GM12878 (cell line): ENCODE data around the gene SLCO2B1. TPM values are rescaled to one million over a fixed set of nuclear protein-coding genes. Genes with fewer than 3 reads are reported as not detected.

Source experiments
- ATAC-seq: fragments of 200-7000 bp; cut with Tn5 transposase; 3 replicates; pipeline ENCODE4 v1.9.1; 2020; ENCODE audit warnings: mild to moderate bottlenecking, moderate library complexity
- BruUV-seq: library from RNA; stranded (reverse); fragments of 400-500 nt; replicated peaks from 2 replicates; lab custom pipeline; 2021; lab: Mats Ljungman, UMichigan
- CTCF ChIA-PET: fragments of 300-600 bp; sonication (Branson Sonifier 250); formaldehyde crosslinking; extraction: SDS; loops from one replicate; lab custom pipeline; 2021; ENCODE audit warnings: inconsistent platforms; lab: Yijun Ruan, JAX
- POLR2A ChIA-PET: fragments of 350-600 bp; formaldehyde crosslinking; extraction: SDS; loops from one replicate; lab custom pipeline; 2021; ENCODE audit warnings: inconsistent platforms; lab: Charles Lee
- RAD21 ChIA-PET: fragments of 300-600 bp; sonication (Branson Sonifier 250); formaldehyde crosslinking; loops from one replicate; lab custom pipeline; 2023; ENCODE audit warnings: antibody characterized with exemption; ENCODE audit not compliant: unreplicated experiment; lab: Charles Lee
- SMC1A ChIA-PET: fragments of 300-600 bp; sonication (Branson Sonifier 250); formaldehyde crosslinking; loops from one replicate; lab custom pipeline; 2023; ENCODE audit not compliant: unreplicated experiment, uncharacterized antibody; lab: Charles Lee
- DNase-seq: peaks from one replicate; pipeline ENCODE4 v3.0.0-alpha.2; 2011; ENCODE audit warnings: low read depth, low spot score
- FAIRE-seq: peaks from 3 replicates; lab custom pipeline; 2011; peaks lifted over from hg19 to GRCh38; lab: Jason Lieb, UNC
- H2AFZ ChIP-seq: 2 replicates; pipeline ENCODE4 v1.6.0; 2011; ENCODE audit warnings: low read depth, low read length, control low read depth; ENCODE audit not compliant: control insufficient read depth
- H3K27ac ChIP-seq: 2 replicates; pipeline ENCODE4 v1.5.1; 2011; ENCODE audit warnings: control low read depth; ENCODE audit not compliant: control insufficient read depth, insufficient read depth
- H3K27me3 ChIP-seq, 2 experiments: replicated peaks in 1 of 2; 2 replicates each; pipeline versions ENCODE4 v1.6.0 to v1.6.1; 2011; ENCODE audit warnings: low read length in 1 of 2; ENCODE audit not compliant: control insufficient read depth in 2 of 2, insufficient read depth in 2 of 2
- H3K36me3 ChIP-seq, 2 experiments: 2 replicates each; pipeline ENCODE4 v1.5.1; 2011; ENCODE audit warnings: low read length in 1 of 2; ENCODE audit not compliant: control insufficient read depth in 2 of 2, insufficient read depth in 2 of 2
- H3K4me1 ChIP-seq: 2 replicates; pipeline ENCODE4 v1.6.1; 2011; ENCODE audit warnings: mild to moderate bottlenecking, low read length, moderate library complexity, mixed read lengths; ENCODE audit not compliant: control insufficient read depth, insufficient read depth
- H3K4me2 ChIP-seq: 2 replicates; pipeline ENCODE4 v1.6.0; 2011; ENCODE audit warnings: control low read depth; ENCODE audit not compliant: control insufficient read depth, insufficient read depth
- H3K4me3 ChIP-seq: fragments of 200-600 bp; sonication (generic); 2 replicates; pipeline ENCODE4 v1.5.1; 2016
- H3K79me2 ChIP-seq: 2 replicates; pipeline ENCODE4 v1.6.0; 2011; ENCODE audit warnings: low read length; ENCODE audit not compliant: control insufficient read depth, insufficient read depth
- H3K9ac ChIP-seq: 2 replicates; pipeline ENCODE4 v1.8.0; 2011; ENCODE audit warnings: low read length, control low read depth, mixed read lengths; ENCODE audit not compliant: control insufficient read depth, insufficient read depth
- H3K9me3 ChIP-seq: replicated peaks from 3 replicates; pipeline ENCODE4 v1.5.1; 2011; ENCODE audit warnings: mild to moderate bottlenecking, low read length; ENCODE audit not compliant: control insufficient read depth, insufficient read depth
- H4K20me1 ChIP-seq: 2 replicates; pipeline ENCODE4 v1.6.0; 2011; ENCODE audit not compliant: control insufficient read depth, insufficient read depth
- ATF3 ChIP-seq: IDR thresholded peaks from 2 replicates; pipeline ENCODE4 v1.6.1; 2011; ENCODE audit warnings: low read depth, mild to moderate bottlenecking, low read length, moderate library complexity, borderline replicate concordance; ENCODE audit errors: extremely low read depth
- BCL11A ChIP-seq: IDR thresholded peaks from 2 replicates; pipeline ENCODE4 v1.6.1; 2011; ENCODE audit warnings: low read depth, low read length
- CBX3 ChIP-seq: fragments of 200-600 bp; sonication (generic); IDR thresholded peaks from 2 replicates; pipeline ENCODE4 v1.6.1; 2016; ENCODE audit warnings: low read depth, borderline replicate concordance
- FOS ChIP-seq: IDR thresholded peaks from 3 replicates; pipeline ENCODE4 v1.6.1; 2011; ENCODE audit warnings: borderline replicate concordance; ENCODE audit not compliant: insufficient read length; ENCODE audit errors: extremely low read depth
- HCFC1 ChIP-seq: fragments of 150-350 bp; IDR thresholded peaks from 2 replicates; pipeline ENCODE4 v1.6.1; 2014; ENCODE audit warnings: low read length
- HDGF ChIP-seq: fragments of 450-650 bp; IDR thresholded peaks from 2 replicates; pipeline ENCODE4 v1.6.1; 2016; ENCODE audit warnings: antibody characterized with exemption
- IKZF1 ChIP-seq: fragments of 450-650 bp; conservative IDR thresholded peaks from 2 replicates; pipeline ENCODE4 v1.6.1; 2017; ENCODE audit warnings: antibody characterized with exemption, mild to moderate bottlenecking
- MLLT1 ChIP-seq: fragments of 450-650 bp; IDR thresholded peaks from 2 replicates; pipeline ENCODE4 v1.6.1; 2016; ENCODE audit warnings: mild to moderate bottlenecking
- MTA3 ChIP-seq: IDR thresholded peaks from 2 replicates; pipeline ENCODE4 v1.6.1; 2012; ENCODE audit warnings: low read length, inconsistent platforms, borderline replicate concordance
- NFYA ChIP-seq: IDR thresholded peaks from 2 replicates; pipeline ENCODE4 v1.6.1; 2011; ENCODE audit warnings: low read depth, mild to moderate bottlenecking, low read length, improper control_type of control experiment, borderline replicate concordance
- NRF1 ChIP-seq: conservative IDR thresholded peaks from 2 replicates; pipeline ENCODE4 v1.6.1; 2011; ENCODE audit warnings: mild to moderate bottlenecking, low read depth, low read length, improper control_type of control experiment
- PAX5 ChIP-seq: IDR thresholded peaks from 2 replicates; pipeline ENCODE4 v1.6.1; 2011; ENCODE audit warnings: low read depth, low read length, borderline replicate concordance
- RAD51 ChIP-seq: fragments of 450-650 bp; IDR thresholded peaks from 2 replicates; pipeline ENCODE4 v1.6.1; 2016; ENCODE audit warnings: moderate library complexity, mild to moderate bottlenecking, inconsistent platforms
- RBBP5 ChIP-seq: fragments of 200-600 bp; sonication (generic); conservative IDR thresholded peaks from 2 replicates; pipeline ENCODE4 v1.6.1; 2016
- SMC3 ChIP-seq: IDR thresholded peaks from 2 replicates; pipeline ENCODE4 v1.6.1; 2011; ENCODE audit warnings: low read length, improper control_type of control experiment, borderline replicate concordance
- STAT3 ChIP-seq: IDR thresholded peaks from 2 replicates; pipeline ENCODE4 v1.6.1; 2011; ENCODE audit warnings: low read depth, low read length, improper control_type of control experiment
- TAF1 ChIP-seq: IDR thresholded peaks from 2 replicates; pipeline ENCODE4 v1.6.1; 2011; ENCODE audit warnings: mild to moderate bottlenecking, low read depth, low read length, borderline replicate concordance
- USF1 ChIP-seq: IDR thresholded peaks from 2 replicates; pipeline ENCODE4 v1.6.1; 2011; ENCODE audit warnings: borderline replicate concordance, low read depth, mild to moderate bottlenecking, moderate library complexity, mixed read lengths, low read length; ENCODE audit not compliant: insufficient read depth; ENCODE audit errors: extremely low read length
- ZBTB33 ChIP-seq: fragments of 450-650 bp; IDR thresholded peaks from 2 replicates; pipeline ENCODE4 v1.6.1; 2017; ENCODE audit warnings: mild to moderate bottlenecking
- ZNF207 ChIP-seq: fragments of 450-650 bp; IDR thresholded peaks from 2 replicates; pipeline ENCODE4 v1.6.1; 2014; ENCODE audit warnings: antibody characterized with exemption, mild to moderate bottlenecking, borderline replicate concordance
- ZNF274 ChIP-seq: IDR thresholded peaks from one replicate; pipeline ENCODE4 v1.8.0; 2011; ENCODE audit not compliant: insufficient read length, insufficient read depth
- WGBS: methylation state at CpG from one replicate; pipeline ENCODE4 v1.1.6; 2016; ENCODE audit warnings: low lambda C conversion rate; ENCODE audit not compliant: insufficient replicate concordance, insufficient coverage; ENCODE audit errors: missing lambda C conversion rate; 5-methylcytosine and 5-hydroxymethylcytosine counted together
- in situ Hi-C: fragments of 300-500 bp; cut with MboI; formaldehyde crosslinking; loops from 9 replicates; pipeline ENCODE4 v1.14.3; 2018; ENCODE audit warnings: mixed read lengths
- intact Hi-C: fragments of 100-400 bp; cut with micrococcal nuclease; formaldehyde crosslinking; loops from one replicate; pipeline ENCODE4 v1.14.2; 2022; ENCODE audit not compliant: unreplicated experiment
- polyA plus RNA-seq, 11 experiments: library from polyadenylated mRNA; depleted of rRNA in 4 of 11; unstranded in 6 of 11; stranded (reverse) in 5 of 11; fragments of >200 nt; fragmentation: Nextera tagmentation in 4 of 11; fragmentation: Illumina TruSeq in 1 of 11; extraction: Ambion mirVana in 4 of 11; extraction: Trizol in 1 of 11; gene quantifications; 1 replicate in 1 of 11; 2 replicates in 10 of 11; pipeline versions ENCODE4 v1.2.1 to v1.2.3, GENCODE V29; 2011 to 2016; ENCODE audit warnings: inconsistent platforms in 2 of 11, missing spikeins in 2 of 11, low read depth in 1 of 11
- total RNA-seq, 4 experiments: library from RNA; depleted of rRNA in 3 of 4; stranded (reverse); fragments of >200 nt in 3 of 4; fragmentation: Illumina TruSeq in 1 of 4; extraction: Trizol in 1 of 4; gene quantifications; 2 replicates each; pipeline versions ENCODE4 v1.2.1 to v1.2.3, GENCODE V29; 2013 to 2021

Gene SLCO2B1
- total and polyA plus RNA-seq, 10 of the 15 experiments (the other 5 are each of a cell fraction or from before 2014, with no cell fraction given) = 0.05 to 3.5 (median 0.93) TPM; not detected in 2

- TF ChIP-seq ATF3 = no peak
These were observed 10.0 kb downstream of the SLCO2B1 start (continued) for GRCh38 chr11:75160880-75161279.

- RAD21 ChIA-PET = no interaction called here
- CTCF ChIA-PET = no interaction called here
- no peaks in the 10 kb centered on the region; the same call in 2 of the 3 replicates for H3K9me3 ChIP-seq
- no peaks in the 10 kb centered on the region for H3K79me2 ChIP-seq
- FAIRE-seq (no peak), ATAC-seq (no peak), DNase-seq (no peak)
- no peak overlapping the region for H3K9ac ChIP-seq
- H2AFZ ChIP-seq = no peak overlapping the region
- no TSS peak for BruUV-seq
- intact Hi-C loops (no loop called here), in situ Hi-C loops (no loop called here)
- POLR2A ChIA-PET = no interaction called here
- no peak overlapping the region for H3K4me3 ChIP-seq
- no peaks in the 10 kb centered on the region for H3K36me3 ChIP-seq
- 59% methylated on average over 5 of the region's 5 CpGs for WGBS
- SMC1A ChIA-PET = no interaction called here
- no peak overlapping the region for H3K27ac ChIP-seq
- TF ChIP-seq TAF1 (no peak), RAD51 (no peak), CBX3 (no peak), SMC3 (no peak), ZNF207 (no peak), NFYA (no peak), FOS (no peak), MTA3 (no peak), USF1 (no peak), MLLT1 (no peak), IKZF1 (no peak), ZBTB33 (no peak), RBBP5 (no peak), ZNF274 (no peak), PAX5 (no peak), HCFC1 (no peak), STAT3 (no peak), BCL11A (no peak), HDGF (no peak), NRF1 (no peak)
- H3K4me1 ChIP-seq = no peaks in the 10 kb centered on the region
- no peaks in the 10 kb centered on the region; a peak in 1 of 4 replicates for H3K27me3 ChIP-seq
- H4K20me1 ChIP-seq = no peaks in the 10 kb centered on the region
- H3K4me2 ChIP-seq = no peak overlapping the region
These were observed 10.7 kb downstream of the SLCO2B1 start for GRCh38 chr11:75161506-75162095.
